Right cardiac atrium (tissue), 5 donors: ENCODE data around the gene COL4A2. TPM values are rescaled to one million over a fixed set of nuclear protein-coding genes. Genes with fewer than 3 reads are reported as not detected.

Source experiments
- ATAC-seq, 2 donors: fragments of 200-7000 bp; cut with Tn5 transposase; one replicate each; pipeline versions ENCODE4 v1.8.0 to v1.9.1; 2020; ENCODE audit warnings: moderate library complexity in 2 of 2, mild to moderate bottlenecking in 1 of 2
- DNase-seq, 3 donors: peaks; one replicate each; pipeline ENCODE4 v3.0.0-alpha.2; 2020
- H3K27ac ChIP-seq: one replicate; pipeline ENCODE4 v1.5.1; 2013; ENCODE audit warnings: mild to moderate bottlenecking, low read length, control low read depth, moderate library complexity
- H3K27me3 ChIP-seq: one replicate; pipeline ENCODE4 v1.6.1; 2013; ENCODE audit not compliant: control insufficient read depth, insufficient read depth
- H3K4me1 ChIP-seq: one replicate; pipeline ENCODE4 v1.6.1; 2013; ENCODE audit warnings: low read length; ENCODE audit not compliant: control insufficient read depth, insufficient read depth
- H3K4me3 ChIP-seq: one replicate; pipeline ENCODE4 v1.5.1; 2013; ENCODE audit warnings: low read length, control low read depth
- H3K9me3 ChIP-seq: one replicate; pipeline ENCODE4 v1.6.1; 2013; ENCODE audit warnings: low read length; ENCODE audit not compliant: control insufficient read depth
- WGBS: extraction: QIAGEN DNeasy Blood & Tissue Kit; methylation state at CpG from one replicate; pipeline ENCODE4 v1.1.7; 2013; 5-methylcytosine and 5-hydroxymethylcytosine counted together
- intact Hi-C, 4 donors: fragments of 100-400 bp; cut with DNase I; formaldehyde crosslinking; loops; one replicate each; pipeline versions ENCODE4 v1.11.0 to v1.14.0; 2022 to 2023
- polyA plus RNA-seq: library from polyadenylated mRNA; stranded (reverse); fragments of 200-250 nt; gene quantifications from one replicate; pipeline ENCODE4 v1.2.3, GENCODE V29; 2013
- total RNA-seq, 4 donors: library from RNA; stranded (reverse); fragmentation: NEBNext Ultra II Directional; extraction: Animal tissue kit (Norgen Biotek cat#: 25700); gene quantifications; one replicate each; pipeline ENCODE4 v1.2.1, GENCODE V29; 2021
- donor health status: healthy with polysubstance abuse.
- donor health status: DM: no; HTN: yes; CAD: no.
- donor health status: DM: no; HTN: no; CAD: no.
- donor health status: DM: no; HTN: yes; CAD: no; lungs with severe emphysema.
- donor health status: DM: yes; HTN: yes; CAD: no.

COL4A2 gene
- total and polyA plus RNA-seq, 5 donors: 84.7 to 268 (median 103) TPM

GRCh38 chr13:110301606-110302553 is 5.2 kb upstream of the COL4A2 start:
- Histone ChIP-seq H3K27me3 (no peaks in the 10 kb centered on the region), H3K27ac (peak overlapping the region; percentile 63), H3K4me1 (peaks cover 26% of the 10 kb centered on the region), H3K4me3 (no peak overlapping the region), H3K9me3 (no peaks in the 10 kb centered on the region)
- ATAC-seq: peak in 1 of 2 donors; percentile 27
- intact Hi-C loops: loop anchor here in 3 of 4 donors (10.0 kb wide), 3 partner anchors 57 to 113 kb away; no protein-coding TSS in a partner anchor
- no peak for DNase-seq
- whole genome bisulfite sequencing: 42% methylated on average over 21 of the region's 21 CpGs

- Histone ChIP-seq H3K27me3 (no peaks in the 10 kb centered on the region), H3K4me3 (no peak overlapping the region), H3K4me1 (peaks cover 26% of the 10 kb centered on the region), H3K9me3 (no peaks in the 10 kb centered on the region), H3K27ac (peak overlapping the region; percentile 32)
- DNase-seq (no peak), ATAC-seq (no peak)
- 75% methylated on average over 2 of the region's 2 CpGs for WGBS
- intact Hi-C loops: loop anchor here in 3 of 4 donors (10.0 kb wide), 3 partner anchors 58 to 112 kb away; no protein-coding TSS in a partner anchor
Observed at GRCh38 chr13:110302997-110303396, 4.1 kb upstream of the COL4A2 start.

- ATAC-seq (no peak), DNase-seq (no peak)
- no peaks in the 10 kb centered on the region for H3K27me3 ChIP-seq
Observed at GRCh38 chr13:110303644-110304043, 3.4 kb upstream of the COL4A2 start.

DNA sequence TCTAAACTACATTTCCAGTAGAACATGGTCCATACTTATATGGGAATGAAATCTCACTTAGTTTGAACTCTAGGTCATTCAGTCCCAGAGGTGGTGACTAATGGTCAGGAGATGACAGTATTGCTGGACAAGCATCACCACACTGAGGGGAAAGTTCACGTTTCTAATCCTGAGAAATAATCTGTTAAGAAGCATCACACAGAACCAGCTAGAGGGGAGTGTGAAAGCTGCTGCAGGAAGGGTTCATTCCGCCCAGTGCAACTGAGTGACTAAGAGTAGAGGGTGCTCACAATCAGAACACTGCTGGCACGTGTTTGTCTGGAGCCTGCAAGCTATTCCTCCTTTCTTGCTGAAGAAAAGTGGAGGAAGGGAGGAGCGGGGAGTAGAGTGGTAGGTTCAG is 2.8 kb upstream of the COL4A2 start:
- Histone ChIP-seq H3K27ac (no peak overlapping the region), H3K4me1 (peaks cover 28% of the 10 kb centered on the region), H3K9me3 (no peaks in the 10 kb centered on the region), H3K27me3 (no peaks in the 10 kb centered on the region), H3K4me3 (peak overlapping the region; percentile 78)
- 35% methylated on average over 4 of the region's 4 CpGs for WGBS
- ATAC-seq (peak in 1 of 2 donors; percentile 7), DNase-seq (no peak)
- intact Hi-C loops: loop anchor here in 3 of 4 donors (10.0 kb wide), 3 partner anchors 59 to 111 kb away; no protein-coding TSS in a partner anchor

More at GRCh38 chr13:110303644-110304043, 3.4 kb upstream of the COL4A2 start:
- no peak overlapping the region for H3K4me3 ChIP-seq
- WGBS: 65% methylated on average over 7 of the region's 7 CpGs
- H3K4me1 ChIP-seq: peaks cover 26% of the 10 kb centered on the region
- intact Hi-C loops: loop anchor here in 3 of 4 donors (10.0 kb wide), 3 partner anchors 59 to 111 kb away; no protein-coding TSS in a partner anchor
- H3K27ac ChIP-seq: peak overlapping the region; percentile 9
- H3K9me3 ChIP-seq: no peaks in the 10 kb centered on the region

DNA sequence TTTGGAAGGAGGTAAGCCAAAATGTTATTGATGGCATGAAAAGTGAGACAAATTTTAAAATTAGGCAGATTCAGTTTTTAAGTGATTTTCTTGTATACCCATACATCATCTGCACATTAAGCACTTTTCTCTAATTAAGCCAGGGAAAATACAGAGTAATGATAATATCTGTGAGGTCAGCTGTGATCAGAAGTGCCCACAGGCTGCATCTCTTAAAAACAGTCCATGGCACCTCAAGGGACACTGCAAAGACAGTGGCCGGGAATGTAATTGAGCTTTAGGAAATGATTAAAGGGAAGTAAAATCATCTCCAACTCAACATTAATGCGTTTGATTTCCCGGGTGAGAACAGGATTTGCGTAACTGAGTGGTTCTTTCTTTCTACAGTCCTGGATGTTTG is 2.1 kb upstream of the COL4A2 start:
- intact Hi-C loops: loop anchor here (5.0 to 10.0 kb wide), 7 partner anchors 60 to 110 kb away; no protein-coding TSS in a partner anchor
- ATAC-seq (no peak), DNase-seq (no peak)
- H3K4me1 ChIP-seq: peaks cover 27% of the 10 kb centered on the region
- H3K27ac ChIP-seq: no peak overlapping the region
- peak overlapping the region; percentile 78 for H3K4me3 ChIP-seq
- 24% methylated on average over 4 of the region's 4 CpGs for WGBS
- no peaks in the 10 kb centered on the region for H3K27me3 ChIP-seq
- H3K9me3 ChIP-seq: no peaks in the 10 kb centered on the region

DNA sequence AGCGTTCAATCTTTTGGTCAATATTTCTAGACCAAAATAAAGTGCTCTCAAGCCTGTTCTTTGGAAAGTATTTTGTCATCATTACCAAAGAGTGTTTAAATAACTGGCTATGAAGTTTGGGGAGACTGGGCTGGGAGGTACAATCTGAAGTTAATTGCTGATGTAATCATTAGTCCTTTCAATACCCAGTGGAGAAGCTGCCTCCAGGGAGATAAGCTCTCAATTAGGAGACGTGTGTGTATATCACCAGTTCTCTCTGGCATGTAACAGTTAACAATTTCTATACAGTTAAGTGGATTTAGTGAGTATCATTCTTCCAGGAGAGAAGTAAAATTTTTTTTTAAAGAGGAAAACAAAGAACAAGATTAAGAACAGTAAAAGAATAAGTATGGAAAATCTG is 1.5 kb upstream of the COL4A2 start:
- no peak for DNase-seq
- WGBS: 20% methylated on average over 2 of the region's 2 CpGs
- peaks cover 28% of the 10 kb centered on the region for H3K4me1 ChIP-seq

GRCh38 chr13:110305949-110306339 is 1.1 kb upstream of the COL4A2 start:
- Histone ChIP-seq H3K27ac (peak overlapping the region; percentile 71), H3K27me3 (no peaks in the 10 kb centered on the region), H3K4me3 (peak overlapping the region; percentile 78), H3K9me3 (no peaks in the 10 kb centered on the region), H3K4me1 (peaks cover 30% of the 10 kb centered on the region)
- no peak for ATAC-seq
- intact Hi-C loops: loop anchor here (5.0 to 10.0 kb wide), 7 partner anchors 61 to 109 kb away; no protein-coding TSS in a partner anchor
- DNase-seq: no peak
- 0% methylated on average over 6 of the region's 6 CpGs for WGBS

More for the DNA sequence above, 1.5 kb upstream of the COL4A2 start:
- Histone ChIP-seq H3K27ac (no peak overlapping the region), H3K27me3 (no peaks in the 10 kb centered on the region), H3K4me3 (peak overlapping the region; percentile 78), H3K9me3 (no peaks in the 10 kb centered on the region)
- intact Hi-C loops: loop anchor here (5.0 to 10.0 kb wide), 7 partner anchors 61 to 109 kb away; no protein-coding TSS in a partner anchor
- ATAC-seq: no peak

DNA sequence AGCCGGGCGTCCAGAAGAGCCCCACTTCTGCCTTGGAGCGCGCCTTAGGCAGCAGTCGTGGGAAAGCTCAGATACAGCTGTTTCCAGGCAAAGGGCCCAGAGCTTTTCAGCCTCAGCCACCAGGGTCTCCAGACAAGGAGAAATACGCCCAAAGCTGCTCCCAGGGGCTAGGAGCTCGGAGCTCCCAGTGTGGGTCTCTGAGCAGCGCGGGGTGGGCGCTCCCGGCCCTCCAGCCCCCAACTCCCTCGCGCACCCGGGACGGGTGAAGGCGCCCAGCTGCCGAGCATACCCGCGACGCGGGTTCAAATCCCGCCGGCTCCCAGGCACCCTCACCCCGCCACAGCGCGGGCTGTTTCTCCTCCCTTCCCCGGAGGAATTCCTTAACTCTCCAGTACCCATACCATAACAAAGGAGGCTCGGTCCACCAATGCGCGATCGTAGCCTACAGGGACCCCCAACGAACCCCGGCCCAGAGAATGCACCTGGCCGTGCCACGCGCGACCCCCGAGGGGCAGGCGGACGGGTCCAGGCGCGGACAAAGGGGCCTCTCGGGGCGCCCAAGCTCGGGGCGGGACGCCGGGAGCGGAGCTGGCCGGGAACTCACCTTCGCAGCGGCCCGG is 634 bp upstream of the COL4A2 start:
- Histone ChIP-seq H3K4me3 (peak overlapping the region; percentile 78), H3K27me3 (no peaks in the 10 kb centered on the region), H3K9me3 (no peaks in the 10 kb centered on the region), H3K4me1 (peaks cover 34% of the 10 kb centered on the region), H3K27ac (peak overlapping the region; percentile 33)
- DNase-seq: peak in 2 of 3 donors; percentile 68 to 72
- ATAC-seq: peak; percentile 10 to 15
- 1% methylated on average over 53 of the region's 53 CpGs for WGBS
- intact Hi-C loops: loop anchor here (5.0 to 10.0 kb wide), 7 partner anchors 62 to 108 kb away; no protein-coding TSS in a partner anchor

- Histone ChIP-seq H3K4me1 (peaks cover 33% of the 10 kb centered on the region), H3K27me3 (no peaks in the 10 kb centered on the region), H3K9me3 (no peaks in the 10 kb centered on the region), H3K27ac (peak overlapping the region; percentile 33), H3K4me3 (peak overlapping the region; percentile 78)
- intact Hi-C loops: loop anchor here (5.0 to 10.0 kb wide), 7 partner anchors 63 to 107 kb away; no protein-coding TSS in a partner anchor
- 1% methylated on average over 64 of the region's 64 CpGs for WGBS
- DNase-seq (peak in 2 of 3 donors; percentile 69 to 76), ATAC-seq (peak; percentile 9 to 17)
Observed at GRCh38 chr13:110307767-110308655, 927 bp downstream of the COL4A2 start.
